ENCODE measurements around the gene ARHGAP26.

The ARHGAP26 gene

GRCh38 chr5:143051244-143052058 is 281.3 kb downstream of the ARHGAP26 start:
- Histone ChIP-seq H3K9ac (ENCODE audit: insufficient read length, low read depth) (no peak overlapping the region), H3K36me3 (ENCODE audit: insufficient read depth, insufficient read length, low read length) (no peaks in the 10 kb centered on the region)

GRCh38 chr5:143052967-143053682 is 282.9 kb downstream of the ARHGAP26 start:
- TF ChIP-seq ZNF274 (IDR thresholded peaks at IDR 0.05; ENCODE audit: low read depth, low read length) (no peak), YY1 (IDR thresholded peaks at IDR 0.05; ENCODE audit: insufficient read depth, insufficient read length) (no peak), SUZ12 (IDR thresholded peaks at IDR 0.05; ENCODE audit: extremely low read depth, insufficient read depth, insufficient read length) (no peak)
- Histone ChIP-seq H3K9ac (ENCODE audit: insufficient read length, low read depth) (no peak overlapping the region), H3K4me1 (ENCODE audit: insufficient read depth, insufficient read length) (no peaks in the 10 kb centered on the region)

More at GRCh38 chr5:143051244-143052058, 281.3 kb downstream of the ARHGAP26 start:
- Histone ChIP-seq H3K27me3 (ENCODE audit: insufficient read depth, insufficient read length) (no peaks in the 10 kb centered on the region), H3K9me3 (ENCODE audit: insufficient read depth, low read length) (no peaks in the 10 kb centered on the region), H3K4me1 (ENCODE audit: insufficient read depth, insufficient read length) (no peaks in the 10 kb centered on the region), H3K4me3 (ENCODE audit: insufficient read length, low read depth) (no peak overlapping the region)
- TF ChIP-seq SUZ12 (IDR thresholded peaks at IDR 0.05; ENCODE audit: extremely low read depth, insufficient read depth, insufficient read length) = no peak
- no peak for TF ChIP-seq ZNF274 (IDR thresholded peaks at IDR 0.05; ENCODE audit: low read depth, low read length)
- TF ChIP-seq YY1 (IDR thresholded peaks at IDR 0.05; ENCODE audit: insufficient read depth, insufficient read length) = no peak
- DNase-seq (ENCODE audit: low read depth, low spot score) = no peak

GRCh38 chr5:143053780-143054179 is 283.6 kb downstream of the ARHGAP26 start:
- Histone ChIP-seq H3K4me1 (ENCODE audit: insufficient read depth, insufficient read length) (no peaks in the 10 kb centered on the region), H3K27me3 (ENCODE audit: insufficient read depth, insufficient read length) (no peaks in the 10 kb centered on the region), H3K9ac (ENCODE audit: insufficient read length, low read depth) (no peak overlapping the region), H3K4me3 (ENCODE audit: insufficient read length, low read depth) (no peak overlapping the region), H3K36me3 (ENCODE audit: insufficient read depth, insufficient read length, low read length) (no peaks in the 10 kb centered on the region), H3K9me3 (ENCODE audit: insufficient read depth, low read length) (no peaks in the 10 kb centered on the region)
- TF ChIP-seq ZNF274 (IDR thresholded peaks at IDR 0.05; ENCODE audit: low read depth, low read length) = no peak
- no peak for TF ChIP-seq SUZ12 (IDR thresholded peaks at IDR 0.05; ENCODE audit: extremely low read depth, insufficient read depth, insufficient read length)
- TF ChIP-seq YY1 (IDR thresholded peaks at IDR 0.05; ENCODE audit: insufficient read depth, insufficient read length) = no peak
- DNase-seq (ENCODE audit: low read depth, low spot score) = no peak

More at GRCh38 chr5:143052967-143053682, 282.9 kb downstream of the ARHGAP26 start:
- no peak for DNase-seq (ENCODE audit: low read depth, low spot score)
- Histone ChIP-seq H3K4me3 (ENCODE audit: insufficient read length, low read depth) (no peak overlapping the region), H3K27me3 (ENCODE audit: insufficient read depth, insufficient read length) (no peaks in the 10 kb centered on the region), H3K9me3 (ENCODE audit: insufficient read depth, low read length) (no peaks in the 10 kb centered on the region), H3K36me3 (ENCODE audit: insufficient read depth, insufficient read length, low read length) (no peaks in the 10 kb centered on the region)

- Histone ChIP-seq H3K4me3 (ENCODE audit: insufficient read length, low read depth) (no peak overlapping the region), H3K36me3 (ENCODE audit: insufficient read depth, insufficient read length, low read length) (no peaks in the 10 kb centered on the region), H3K4me1 (ENCODE audit: insufficient read depth, insufficient read length) (no peaks in the 10 kb centered on the region), H3K9me3 (ENCODE audit: insufficient read depth, low read length) (no peaks in the 10 kb centered on the region), H3K27me3 (ENCODE audit: insufficient read depth, insufficient read length) (no peaks in the 10 kb centered on the region), H3K9ac (ENCODE audit: insufficient read length, low read depth) (no peak overlapping the region)
- DNase-seq (ENCODE audit: low read depth, low spot score) = no peak
- TF ChIP-seq SUZ12 (IDR thresholded peaks at IDR 0.05; ENCODE audit: extremely low read depth, insufficient read depth, insufficient read length) = no peak
- TF ChIP-seq YY1 (IDR thresholded peaks at IDR 0.05; ENCODE audit: insufficient read depth, insufficient read length) = no peak
- no peak for TF ChIP-seq ZNF274 (IDR thresholded peaks at IDR 0.05; ENCODE audit: low read depth, low read length)
Measured at GRCh38 chr5:143054480-143054941, 284.3 kb downstream of the ARHGAP26 start.

GRCh38 chr5:143055596-143056338 is 285.6 kb downstream of the ARHGAP26 start:
- H3K9ac ChIP-seq (ENCODE audit: insufficient read length, low read depth) = no peak overlapping the region
- H3K9me3 ChIP-seq (ENCODE audit: insufficient read depth, low read length) = no peaks in the 10 kb centered on the region
- H3K27me3 ChIP-seq (ENCODE audit: insufficient read depth, insufficient read length) = no peaks in the 10 kb centered on the region
- no peak overlapping the region for H3K4me3 ChIP-seq (ENCODE audit: insufficient read length, low read depth)
- TF ChIP-seq ZNF274 (IDR thresholded peaks at IDR 0.05; ENCODE audit: low read depth, low read length) (no peak), YY1 (IDR thresholded peaks at IDR 0.05; ENCODE audit: insufficient read depth, insufficient read length) (no peak), SUZ12 (IDR thresholded peaks at IDR 0.05; ENCODE audit: extremely low read depth, insufficient read depth, insufficient read length) (no peak)
- H3K4me1 ChIP-seq (ENCODE audit: insufficient read depth, insufficient read length) = no peaks in the 10 kb centered on the region
- H3K36me3 ChIP-seq (ENCODE audit: insufficient read depth, insufficient read length, low read length) = no peaks in the 10 kb centered on the region
- DNase-seq (ENCODE audit: low read depth, low spot score) = no peak

GRCh38 chr5:143056339-143056704 is 286.1 kb downstream of the ARHGAP26 start:
- H3K27me3 ChIP-seq (ENCODE audit: insufficient read depth, insufficient read length) = no peaks in the 10 kb centered on the region
- no peak for TF ChIP-seq ZNF274 (IDR thresholded peaks at IDR 0.05; ENCODE audit: low read depth, low read length)
- TF ChIP-seq SUZ12 (IDR thresholded peaks at IDR 0.05; ENCODE audit: extremely low read depth, insufficient read depth, insufficient read length) = no peak
- TF ChIP-seq YY1 (IDR thresholded peaks at IDR 0.05; ENCODE audit: insufficient read depth, insufficient read length) = no peak
- no peak overlapping the region for H3K9ac ChIP-seq (ENCODE audit: insufficient read length, low read depth)
- no peaks in the 10 kb centered on the region for H3K36me3 ChIP-seq (ENCODE audit: insufficient read depth, insufficient read length, low read length)
- H3K4me1 ChIP-seq (ENCODE audit: insufficient read depth, insufficient read length) = no peaks in the 10 kb centered on the region
- DNase-seq (ENCODE audit: low read depth, low spot score) = no peak
- no peaks in the 10 kb centered on the region for H3K9me3 ChIP-seq (ENCODE audit: insufficient read depth, low read length)
- H3K4me3 ChIP-seq (ENCODE audit: insufficient read length, low read depth) = no peak overlapping the region

Measured in NT2/D1 (cell line).